ENCODE results near the gene COL6A2. TPM values are rescaled to one million over a fixed set of nuclear protein-coding genes. Genes with fewer than 3 reads are reported as not detected.

The COL6A2 gene
- total and polyA plus RNA-seq, 4 donors, result 88.8 to 466 (median 185) TPM

DNA sequence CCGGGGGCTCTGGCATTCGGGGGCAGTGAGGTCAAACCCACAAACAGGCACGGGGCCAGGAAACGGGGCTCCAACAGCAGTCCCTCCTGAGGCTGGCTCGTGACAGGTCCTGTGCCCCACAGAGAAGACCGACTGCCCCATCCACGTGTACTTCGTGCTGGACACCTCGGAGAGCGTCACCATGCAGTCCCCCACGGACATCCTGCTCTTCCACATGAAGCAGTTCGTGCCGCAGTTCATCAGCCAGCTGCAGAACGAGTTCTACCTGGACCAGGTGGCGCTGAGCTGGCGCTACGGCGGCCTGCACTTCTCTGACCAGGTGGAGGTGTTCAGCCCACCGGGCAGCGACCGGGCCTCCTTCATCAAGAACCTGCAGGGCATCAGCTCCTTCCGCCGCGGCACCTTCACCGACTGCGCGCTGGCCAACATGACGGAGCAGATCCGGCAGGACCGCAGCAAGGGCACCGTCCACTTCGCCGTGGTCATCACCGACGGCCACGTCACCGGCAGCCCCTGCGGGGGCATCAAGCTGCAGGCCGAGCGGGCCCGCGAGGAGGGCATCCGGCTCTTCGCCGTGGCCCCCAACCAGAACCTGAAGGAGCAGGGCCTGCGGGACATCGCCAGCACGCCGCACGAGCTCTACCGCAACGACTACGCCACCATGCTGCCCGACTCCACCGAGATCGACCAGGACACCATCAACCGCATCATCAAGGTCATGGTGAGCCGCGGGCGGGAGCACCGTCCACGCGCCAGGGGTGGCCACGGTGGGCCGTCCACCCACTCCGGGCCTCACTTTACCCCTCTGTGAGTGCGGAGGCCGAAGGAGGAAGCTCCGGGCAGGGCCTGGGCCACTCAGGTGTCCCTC is 14.2 kb downstream of the COL6A2 start:
- no peak for DNase-seq (ENCODE audit: low read depth in 4 of 6, low spot score in 6 of 6)
- Histone ChIP-seq H3K27me3 (ENCODE audit: control insufficient read depth, insufficient read depth, low read length) (no peaks in the 10 kb centered on the region), H3K4me1 (ENCODE audit: control insufficient read depth, insufficient read depth, low read length) (no peaks in the 10 kb centered on the region), H3K4me3 (ENCODE audit: low read depth, low read length) (no peak overlapping the region), H3K27ac (ENCODE audit: low read depth, low read length) (no peak overlapping the region), H3K9me3 (ENCODE audit: control insufficient read depth, insufficient read depth, low read length) (peaks cover 3% of the 10 kb centered on the region), H3K36me3 (ENCODE audit: control insufficient read depth, insufficient read depth, low read length) (peaks cover 23% of the 10 kb centered on the region)
- 94% methylated on average over 69 of the region's 69 CpGs for WGBS (ENCODE audit: insufficient coverage)

DNA sequence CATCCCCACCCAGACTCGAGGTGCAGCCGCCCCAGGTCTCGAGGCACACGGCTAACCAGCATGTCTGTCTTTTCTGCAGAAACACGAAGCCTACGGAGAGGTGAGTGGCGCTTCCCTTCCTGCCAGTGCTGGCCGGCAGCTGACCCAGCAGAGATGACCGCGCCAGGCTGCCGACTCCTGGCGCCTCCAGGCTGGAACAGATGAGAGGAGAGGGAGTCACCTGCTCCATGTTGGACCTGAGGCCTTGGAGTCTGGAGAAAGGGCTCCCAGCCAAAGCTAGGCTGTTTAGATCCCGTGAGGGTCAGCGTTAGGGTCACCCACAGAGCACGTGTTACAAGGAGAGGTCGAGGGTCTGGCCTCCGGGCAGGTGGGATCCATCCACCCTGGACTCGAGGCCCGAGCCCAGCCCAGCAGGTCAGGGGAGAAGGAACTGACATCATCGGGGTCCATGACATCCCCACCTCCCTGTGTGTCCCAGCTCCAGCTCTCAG is 14.9 kb downstream of the COL6A2 start:
- no peak overlapping the region for H3K27ac ChIP-seq (ENCODE audit: low read depth, low read length)
- WGBS (ENCODE audit: insufficient coverage), result 93% methylated on average over 18 of the region's 20 CpGs
- peaks cover 1% of the 10 kb centered on the region for H3K9me3 ChIP-seq (ENCODE audit: control insufficient read depth, insufficient read depth, low read length)
- no peaks in the 10 kb centered on the region for H3K4me1 ChIP-seq (ENCODE audit: control insufficient read depth, insufficient read depth, low read length)
- peaks cover 30% of the 10 kb centered on the region for H3K36me3 ChIP-seq (ENCODE audit: control insufficient read depth, insufficient read depth, low read length)
- H3K4me3 ChIP-seq (ENCODE audit: low read depth, low read length), result no peak overlapping the region
- H3K27me3 ChIP-seq (ENCODE audit: control insufficient read depth, insufficient read depth, low read length), result no peaks in the 10 kb centered on the region
- no peak for DNase-seq (ENCODE audit: low read depth in 4 of 6, low spot score in 6 of 6)

DNA sequence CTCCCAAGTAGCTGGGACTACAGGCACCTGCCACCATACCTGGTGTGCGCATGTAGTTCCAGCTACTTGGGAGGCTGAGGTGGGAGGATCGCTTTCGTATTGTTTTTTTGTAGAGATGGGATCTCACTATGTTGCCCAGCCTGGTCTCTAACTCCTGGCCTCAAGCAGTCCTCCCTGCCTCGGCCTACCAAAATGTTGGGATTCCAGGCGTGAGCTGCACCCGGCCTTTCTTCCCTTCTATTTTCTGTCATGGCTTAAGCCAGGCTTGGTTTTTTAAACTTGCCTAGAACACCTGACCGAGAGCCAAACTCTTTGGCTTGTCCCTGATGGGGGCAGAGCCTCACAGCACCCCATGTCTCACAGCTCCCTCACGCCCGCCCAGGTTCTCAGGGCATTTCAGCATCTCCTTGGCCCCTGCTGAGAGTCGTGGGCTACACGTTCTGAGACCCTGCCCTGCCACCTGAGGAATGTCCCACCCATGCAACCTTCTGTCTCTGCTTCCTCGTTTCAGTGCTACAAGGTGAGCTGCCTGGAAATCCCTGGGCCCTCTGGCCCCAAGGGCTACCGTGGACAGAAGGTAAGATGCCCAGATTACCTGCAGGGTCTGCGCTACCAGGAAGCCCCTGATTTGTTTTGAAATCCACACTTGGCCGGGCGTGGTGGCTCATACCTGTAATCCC is 15.7 kb downstream of the COL6A2 start:
- H3K27ac ChIP-seq (ENCODE audit: low read depth, low read length), result no peak overlapping the region
- H3K4me1 ChIP-seq (ENCODE audit: control insufficient read depth, insufficient read depth, low read length), result no peaks in the 10 kb centered on the region
- peaks cover 39% of the 10 kb centered on the region for H3K36me3 ChIP-seq (ENCODE audit: control insufficient read depth, insufficient read depth, low read length)
- H3K27me3 ChIP-seq (ENCODE audit: control insufficient read depth, insufficient read depth, low read length), result no peaks in the 10 kb centered on the region
- WGBS (ENCODE audit: insufficient coverage), result 96% methylated on average over 15 of the region's 16 CpGs
- no peaks in the 10 kb centered on the region for H3K9me3 ChIP-seq (ENCODE audit: control insufficient read depth, insufficient read depth, low read length)
- no peak overlapping the region for H3K4me3 ChIP-seq (ENCODE audit: low read depth, low read length)
- DNase-seq (ENCODE audit: low read depth in 4 of 6, low spot score in 6 of 6), result no peak

DNA sequence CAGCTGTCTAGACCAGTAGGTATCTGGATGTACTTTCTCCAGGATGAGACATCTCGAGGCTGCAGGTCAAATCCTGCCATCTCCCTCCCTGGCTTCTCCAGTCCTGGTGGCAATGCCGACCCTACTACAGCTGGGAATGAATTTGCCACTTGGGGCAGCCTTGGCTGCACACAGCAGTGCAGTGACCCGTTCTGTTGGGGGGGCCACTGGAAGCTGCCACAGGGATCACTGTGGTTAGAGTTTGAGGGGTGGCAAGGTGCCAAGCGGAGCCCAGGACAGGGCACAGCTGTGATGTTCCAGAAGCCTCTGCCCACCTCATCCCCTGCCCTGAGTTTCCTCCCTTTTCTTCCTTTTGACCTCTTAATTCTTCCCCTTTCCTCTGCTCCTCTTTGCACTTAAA is 17.1 kb downstream of the COL6A2 start:
- Histone ChIP-seq H3K4me3 (ENCODE audit: low read depth, low read length) (no peak overlapping the region), H3K4me1 (ENCODE audit: control insufficient read depth, insufficient read depth, low read length) (no peaks in the 10 kb centered on the region), H3K27me3 (ENCODE audit: control insufficient read depth, insufficient read depth, low read length) (no peaks in the 10 kb centered on the region), H3K9me3 (ENCODE audit: control insufficient read depth, insufficient read depth, low read length) (no peaks in the 10 kb centered on the region), H3K36me3 (ENCODE audit: control insufficient read depth, insufficient read depth, low read length) (peaks cover 50% of the 10 kb centered on the region), H3K27ac (ENCODE audit: low read depth, low read length) (no peak overlapping the region)
- WGBS (ENCODE audit: insufficient coverage), result 81% methylated on average over 2 of the region's 4 CpGs
- DNase-seq (ENCODE audit: low read depth in 4 of 6, low spot score in 6 of 6), result no peak

DNA sequence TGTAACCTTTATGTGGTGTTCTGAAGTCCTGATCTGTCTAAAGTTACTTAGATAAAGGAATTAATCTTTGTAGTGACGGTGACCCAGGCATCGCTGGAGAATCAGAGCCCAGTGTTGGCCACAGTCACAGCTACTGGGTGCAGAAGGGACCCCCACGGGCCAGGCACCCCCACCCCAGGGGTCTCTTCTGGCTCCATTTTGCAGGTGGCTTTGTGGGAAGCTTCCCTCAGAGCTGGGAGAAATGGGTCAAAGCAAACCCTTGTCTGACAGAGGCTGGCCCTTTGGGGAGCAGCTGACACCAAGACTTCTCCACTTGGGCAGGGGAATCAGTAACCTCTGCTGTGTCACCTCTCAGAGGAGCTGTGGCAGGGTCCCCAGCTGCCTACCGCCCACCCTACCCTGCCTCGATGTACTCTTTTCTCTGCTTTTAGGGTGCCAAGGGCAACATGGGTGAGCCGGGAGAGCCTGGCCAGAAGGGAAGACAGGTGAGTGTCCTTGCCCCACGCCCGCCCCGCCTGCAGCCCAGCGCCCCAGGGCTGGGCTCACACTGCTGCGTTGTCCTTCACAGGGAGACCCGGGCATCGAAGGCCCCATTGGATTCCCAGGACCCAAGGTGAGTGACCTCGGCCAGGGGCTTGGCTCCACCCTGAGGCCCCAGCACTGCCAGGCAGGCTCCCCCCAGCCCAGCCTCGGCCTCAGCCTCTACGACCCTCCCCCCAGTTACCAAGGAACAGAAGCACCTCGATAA is 17.7 kb downstream of the COL6A2 start:
- Histone ChIP-seq H3K4me1 (ENCODE audit: control insufficient read depth, insufficient read depth, low read length) (no peaks in the 10 kb centered on the region), H3K27me3 (ENCODE audit: control insufficient read depth, insufficient read depth, low read length) (no peaks in the 10 kb centered on the region), H3K27ac (ENCODE audit: low read depth, low read length) (no peak overlapping the region), H3K9me3 (ENCODE audit: control insufficient read depth, insufficient read depth, low read length) (no peaks in the 10 kb centered on the region), H3K36me3 (ENCODE audit: control insufficient read depth, insufficient read depth, low read length) (peaks cover 51% of the 10 kb centered on the region), H3K4me3 (ENCODE audit: low read depth, low read length) (no peak overlapping the region)
- WGBS (ENCODE audit: insufficient coverage), result 91% methylated on average over 15 of the region's 17 CpGs
- DNase-seq (ENCODE audit: low read depth in 4 of 6, low spot score in 6 of 6), result no peak

DNA sequence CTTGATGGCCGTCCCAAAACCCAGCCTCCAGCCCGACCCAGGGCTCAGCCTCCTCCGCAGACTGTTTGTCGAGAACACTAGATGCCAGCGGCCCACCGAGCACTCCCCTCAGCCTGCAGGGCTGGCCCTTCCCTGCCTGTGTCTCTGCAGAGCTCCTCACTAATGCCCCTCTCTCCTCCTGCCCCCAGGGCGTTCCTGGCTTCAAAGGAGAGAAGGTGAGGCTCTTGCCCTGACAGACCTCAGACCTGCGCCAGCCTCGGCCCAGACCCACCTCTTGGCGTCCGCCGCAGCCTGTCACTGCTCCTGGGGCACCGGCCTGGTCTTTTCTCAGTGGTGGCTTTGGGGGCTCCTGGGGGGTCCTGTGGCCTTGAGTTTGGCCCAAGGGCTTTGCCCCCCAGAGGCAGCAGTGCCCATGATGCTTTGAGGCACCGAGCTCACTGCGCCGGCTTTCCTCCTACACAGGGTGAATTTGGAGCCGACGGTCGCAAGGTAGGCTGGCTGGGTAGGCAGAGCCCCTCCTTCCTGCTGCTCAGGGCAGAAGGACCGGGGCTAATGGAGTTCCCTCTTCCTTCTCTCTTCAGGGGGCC is 18.4 kb downstream of the COL6A2 start:
- Histone ChIP-seq H3K27me3 (ENCODE audit: control insufficient read depth, insufficient read depth, low read length) (no peaks in the 10 kb centered on the region), H3K4me3 (ENCODE audit: low read depth, low read length) (no peak overlapping the region), H3K27ac (ENCODE audit: low read depth, low read length) (no peak overlapping the region), H3K4me1 (ENCODE audit: control insufficient read depth, insufficient read depth, low read length) (no peaks in the 10 kb centered on the region), H3K36me3 (ENCODE audit: control insufficient read depth, insufficient read depth, low read length) (peaks cover 56% of the 10 kb centered on the region), H3K9me3 (ENCODE audit: control insufficient read depth, insufficient read depth, low read length) (no peaks in the 10 kb centered on the region)
- 92% methylated on average over 20 of the region's 20 CpGs for WGBS (ENCODE audit: insufficient coverage)
- DNase-seq (ENCODE audit: low read depth in 4 of 6, low spot score in 6 of 6), result no peak

DNA sequence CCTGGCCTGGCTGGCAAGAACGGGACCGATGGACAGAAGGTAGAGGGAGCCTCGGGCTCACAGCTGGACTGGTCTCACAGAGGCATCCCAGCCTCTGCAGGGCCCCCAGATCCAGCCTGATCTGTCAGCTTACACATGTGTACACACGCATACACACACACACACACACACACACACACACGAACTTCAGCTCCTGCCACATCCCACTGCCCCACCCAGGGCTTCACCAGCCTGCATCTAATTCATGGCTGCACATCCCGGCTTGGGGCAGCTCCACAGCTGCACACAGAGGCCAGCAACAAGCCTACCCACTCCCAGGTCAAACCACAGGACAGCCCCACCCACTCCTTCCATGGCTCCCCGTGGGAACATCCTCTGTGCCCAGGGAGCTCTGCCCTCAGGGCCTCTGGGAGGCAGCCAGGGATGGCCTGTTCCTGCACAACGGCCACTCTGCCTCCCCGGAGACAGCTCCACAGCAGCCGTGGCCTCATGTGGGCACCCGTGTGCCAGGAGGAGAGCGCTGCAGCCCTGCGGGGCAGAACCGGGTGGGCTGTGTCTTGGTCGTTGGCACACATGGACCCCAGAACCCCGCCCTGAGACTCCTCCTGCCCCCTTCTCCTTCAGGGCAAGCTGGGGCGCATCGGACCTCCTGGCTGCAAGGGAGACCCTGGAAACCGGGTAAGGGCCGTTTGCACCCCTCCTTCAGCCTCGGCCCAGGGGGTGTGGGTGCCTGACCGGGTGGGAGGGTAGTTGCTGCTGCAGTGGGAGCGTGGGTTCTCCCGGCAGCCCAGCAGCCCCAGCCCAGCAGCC is 19.1 kb downstream of the COL6A2 start:
- no peak overlapping the region for H3K4me3 ChIP-seq (ENCODE audit: low read depth, low read length)
- 84% methylated on average over 18 of the region's 24 CpGs for WGBS (ENCODE audit: insufficient coverage)
- H3K36me3 ChIP-seq (ENCODE audit: control insufficient read depth, insufficient read depth, low read length), result peaks cover 62% of the 10 kb centered on the region
- H3K9me3 ChIP-seq (ENCODE audit: control insufficient read depth, insufficient read depth, low read length), result no peaks in the 10 kb centered on the region
- no peak for DNase-seq (ENCODE audit: low read depth in 4 of 6, low spot score in 6 of 6)
- no peaks in the 10 kb centered on the region for H3K27me3 ChIP-seq (ENCODE audit: control insufficient read depth, insufficient read depth, low read length)
- no peak overlapping the region for H3K27ac ChIP-seq (ENCODE audit: low read depth, low read length)
- no peaks in the 10 kb centered on the region for H3K4me1 ChIP-seq (ENCODE audit: control insufficient read depth, insufficient read depth, low read length)

DNA sequence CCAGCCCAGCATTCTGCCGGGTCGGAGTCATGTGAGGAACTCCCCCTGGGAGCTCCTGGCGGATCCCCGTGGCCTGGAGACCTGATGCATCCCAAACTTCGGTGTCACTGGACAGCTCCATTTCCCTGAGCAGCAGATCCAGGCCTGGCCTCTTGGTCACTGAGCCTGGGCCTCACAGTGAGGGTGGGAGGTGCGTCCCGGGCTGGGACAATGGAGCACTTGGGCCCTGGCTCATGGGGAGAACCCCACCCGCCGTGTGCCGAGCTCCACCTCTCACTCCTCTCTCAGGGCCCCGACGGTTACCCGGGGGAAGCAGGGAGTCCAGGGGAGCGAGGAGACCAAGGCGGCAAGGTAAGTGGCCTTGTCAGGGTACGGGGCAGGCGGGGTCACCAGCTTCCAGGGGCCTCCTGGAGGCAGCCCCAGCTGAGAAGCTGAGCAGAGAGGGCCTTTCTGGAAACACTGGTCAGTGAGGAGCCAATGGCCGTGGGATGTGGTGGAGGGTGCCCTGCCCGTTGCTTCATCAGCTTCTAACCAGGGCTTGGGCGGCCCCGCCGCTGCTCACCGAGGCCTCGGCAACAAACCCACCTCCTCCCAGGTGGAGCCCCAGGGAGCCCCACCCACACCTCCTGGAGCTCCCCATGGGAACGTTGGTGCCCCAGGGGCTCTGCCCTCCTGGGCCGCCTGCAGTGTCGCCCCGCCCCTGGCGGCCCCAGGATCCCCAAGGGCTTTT is 19.8 kb downstream of the COL6A2 start:
- 82% methylated on average over 26 of the region's 29 CpGs for WGBS (ENCODE audit: insufficient coverage)
- H3K36me3 ChIP-seq (ENCODE audit: control insufficient read depth, insufficient read depth, low read length), result peaks cover 55% of the 10 kb centered on the region
- no peaks in the 10 kb centered on the region for H3K9me3 ChIP-seq (ENCODE audit: control insufficient read depth, insufficient read depth, low read length)
- H3K4me3 ChIP-seq (ENCODE audit: low read depth, low read length), result no peak overlapping the region
- DNase-seq (ENCODE audit: low read depth in 4 of 6, low spot score in 6 of 6), result no peak
- H3K27me3 ChIP-seq (ENCODE audit: control insufficient read depth, insufficient read depth, low read length), result no peaks in the 10 kb centered on the region
- H3K4me1 ChIP-seq (ENCODE audit: control insufficient read depth, insufficient read depth, low read length), result no peaks in the 10 kb centered on the region
- H3K27ac ChIP-seq (ENCODE audit: low read depth, low read length), result no peak overlapping the region

Measured in spinal cord (tissue), 10 donors.